Ishikawa (cell line): ENCODE measurements around the gene ZNF341.

Experiments used
- CREB1 ChIP-seq: IDR thresholded peaks from 2 replicates; pipeline ENCODE4 v1.6.1; 2012; ENCODE audit warnings: low read depth
- EGR1 ChIP-seq: IDR thresholded peaks from 2 replicates; pipeline ENCODE4 v1.6.1; 2012
- FOXM1 ChIP-seq: IDR thresholded peaks from 2 replicates; pipeline ENCODE4 v1.6.1; 2012; ENCODE audit warnings: low read depth, borderline replicate concordance
- NFIC ChIP-seq: IDR thresholded peaks from 2 replicates; pipeline ENCODE4 v1.6.1; 2012
- RAD21 ChIP-seq: IDR thresholded peaks from 2 replicates; pipeline ENCODE4 v1.6.1; 2012; ENCODE audit warnings: low read depth
- TAF1 ChIP-seq: IDR thresholded peaks from 2 replicates; pipeline ENCODE4 v1.6.1; 2012; ENCODE audit warnings: low read depth, mild to moderate bottlenecking
- TEAD4 ChIP-seq: IDR thresholded peaks from 2 replicates; pipeline ENCODE4 v1.6.1; 2012
- YY1 ChIP-seq: IDR thresholded peaks from 2 replicates; pipeline ENCODE4 v1.6.1; 2012; ENCODE audit warnings: low read depth
- TF ChIP-seq, protein P1 (sequence below): IDR thresholded peaks from 2 replicates; pipeline ENCODE4 v1.6.1; 2012
- TF ChIP-seq, protein P2 (sequence below): IDR thresholded peaks from 2 replicates; pipeline ENCODE4 v1.6.1; 2012
- TF ChIP-seq, protein P3 (sequence below): IDR thresholded peaks from 2 replicates; pipeline ENCODE4 v1.6.1; 2012; ENCODE audit warnings: low read depth, mild to moderate bottlenecking

DNA sequence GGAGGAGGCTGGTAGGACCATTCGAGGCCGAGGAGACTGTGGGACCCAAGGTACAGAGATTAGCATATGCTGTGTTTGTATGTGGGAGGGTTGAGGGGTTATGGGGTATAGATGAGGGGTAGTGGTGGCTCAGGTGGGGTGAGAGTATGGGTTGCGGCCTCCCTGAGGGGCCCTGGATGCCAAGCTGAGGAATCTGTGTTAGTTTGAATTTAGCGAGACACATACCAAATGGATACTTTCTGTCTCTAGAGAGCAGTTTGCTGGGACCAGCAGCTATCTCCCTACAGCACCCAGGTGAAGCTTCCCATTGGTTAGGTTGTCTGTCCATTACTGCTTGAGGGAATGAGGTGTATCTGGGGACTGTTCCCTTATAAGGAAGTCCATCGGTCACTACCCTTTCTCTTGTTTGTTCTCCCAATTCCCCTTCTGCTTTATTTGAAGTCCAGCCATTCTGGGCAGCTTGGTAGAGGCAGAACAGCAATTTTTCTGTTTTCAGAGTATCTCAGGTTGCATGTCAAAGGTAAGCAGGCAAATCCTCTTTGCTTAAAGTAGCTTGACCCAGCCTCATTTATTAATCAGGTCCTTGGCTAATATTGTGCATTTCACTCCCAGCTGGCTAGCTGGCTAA, 94.6 kb downstream of the ZNF341 start:
- TF ChIP-seq, protein P1, sequence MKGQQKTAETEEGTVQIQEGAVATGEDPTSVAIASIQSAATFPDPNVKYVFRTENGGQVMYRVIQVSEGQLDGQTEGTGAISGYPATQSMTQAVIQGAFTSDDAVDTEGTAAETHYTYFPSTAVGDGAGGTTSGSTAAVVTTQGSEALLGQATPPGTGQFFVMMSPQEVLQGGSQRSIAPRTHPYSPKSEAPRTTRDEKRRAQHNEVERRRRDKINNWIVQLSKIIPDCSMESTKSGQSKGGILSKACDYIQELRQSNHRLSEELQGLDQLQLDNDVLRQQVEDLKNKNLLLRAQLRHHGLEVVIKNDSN, result no peak
- TF ChIP-seq CREB1, result no peak
- no peak for TF ChIP-seq TEAD4
- TF ChIP-seq NFIC, result no peak
- no peak for TF ChIP-seq YY1
- TF ChIP-seq EGR1, result no peak
- no peak for TF ChIP-seq RAD21
- TF ChIP-seq, protein P2, sequence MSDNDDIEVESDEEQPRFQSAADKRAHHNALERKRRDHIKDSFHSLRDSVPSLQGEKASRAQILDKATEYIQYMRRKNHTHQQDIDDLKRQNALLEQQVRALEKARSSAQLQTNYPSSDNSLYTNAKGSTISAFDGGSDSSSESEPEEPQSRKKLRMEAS, result no peak
- no peak for TF ChIP-seq TAF1
- TF ChIP-seq, protein P3, sequence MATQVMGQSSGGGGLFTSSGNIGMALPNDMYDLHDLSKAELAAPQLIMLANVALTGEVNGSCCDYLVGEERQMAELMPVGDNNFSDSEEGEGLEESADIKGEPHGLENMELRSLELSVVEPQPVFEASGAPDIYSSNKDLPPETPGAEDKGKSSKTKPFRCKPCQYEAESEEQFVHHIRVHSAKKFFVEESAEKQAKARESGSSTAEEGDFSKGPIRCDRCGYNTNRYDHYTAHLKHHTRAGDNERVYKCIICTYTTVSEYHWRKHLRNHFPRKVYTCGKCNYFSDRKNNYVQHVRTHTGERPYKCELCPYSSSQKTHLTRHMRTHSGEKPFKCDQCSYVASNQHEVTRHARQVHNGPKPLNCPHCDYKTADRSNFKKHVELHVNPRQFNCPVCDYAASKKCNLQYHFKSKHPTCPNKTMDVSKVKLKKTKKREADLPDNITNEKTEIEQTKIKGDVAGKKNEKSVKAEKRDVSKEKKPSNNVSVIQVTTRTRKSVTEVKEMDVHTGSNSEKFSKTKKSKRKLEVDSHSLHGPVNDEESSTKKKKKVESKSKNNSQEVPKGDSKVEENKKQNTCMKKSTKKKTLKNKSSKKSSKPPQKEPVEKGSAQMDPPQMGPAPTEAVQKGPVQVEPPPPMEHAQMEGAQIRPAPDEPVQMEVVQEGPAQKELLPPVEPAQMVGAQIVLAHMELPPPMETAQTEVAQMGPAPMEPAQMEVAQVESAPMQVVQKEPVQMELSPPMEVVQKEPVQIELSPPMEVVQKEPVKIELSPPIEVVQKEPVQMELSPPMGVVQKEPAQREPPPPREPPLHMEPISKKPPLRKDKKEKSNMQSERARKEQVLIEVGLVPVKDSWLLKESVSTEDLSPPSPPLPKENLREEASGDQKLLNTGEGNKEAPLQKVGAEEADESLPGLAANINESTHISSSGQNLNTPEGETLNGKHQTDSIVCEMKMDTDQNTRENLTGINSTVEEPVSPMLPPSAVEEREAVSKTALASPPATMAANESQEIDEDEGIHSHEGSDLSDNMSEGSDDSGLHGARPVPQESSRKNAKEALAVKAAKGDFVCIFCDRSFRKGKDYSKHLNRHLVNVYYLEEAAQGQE, result no peak
- TF ChIP-seq FOXM1, result no peak
